ENCODE data around the gene CNOT6L. TPM values are rescaled to one million over a fixed set of nuclear protein-coding genes. Genes with fewer than 3 reads are reported as not detected.
"Not testable (repeated sequence)": the region's sequence is repeated elsewhere in the genome, so short reads cannot be mapped to it uniquely, and the experiment has no call there.

The CNOT6L gene
- total RNA-seq, 2 donors from 2014 or later = 24.1 to 26.0 TPM

GRCh38 chr4:77731656-77732055 lies 87.5 kb downstream of the CNOT6L start:
- ATAC-seq (no peak), DNase-seq (no peak)
- intact Hi-C loops (cut with DNase I) = no loop called here

GRCh38 chr4:77728420-77728819 lies 90.7 kb downstream of the CNOT6L start:
- ATAC-seq (no peak), DNase-seq (no peak)
- intact Hi-C loops (cut with DNase I) = no loop called here

- no peak for DNase-seq
- no peak for ATAC-seq
- intact Hi-C loops (cut with DNase I) = no loop called here
These were observed 98.1 kb downstream of the CNOT6L start for GRCh38 chr4:77721073-77721472.

- ATAC-seq; DNase-seq; intact Hi-C loops (cut with DNase I): not testable (repeated sequence)
These were observed 100.7 kb downstream of the CNOT6L start for GRCh38 chr4:77718500-77718899.

GRCh38 chr4:77715414-77716290 lies 103.5 kb downstream of the CNOT6L start:
- intact Hi-C loops (cut with DNase I) = no loop called here
- no peak for ATAC-seq
- no peak for DNase-seq

- ATAC-seq (no peak), DNase-seq (no peak)
- intact Hi-C loops (cut with DNase I) = no loop called here
These were observed 104.7 kb downstream of the CNOT6L start for GRCh38 chr4:77714514-77714913.

GRCh38 chr4:77713884-77714283 lies 105.3 kb downstream of the CNOT6L start:
- intact Hi-C loops (cut with DNase I) = no loop called here

GRCh38 chr4:77712675-77713074 lies 106.5 kb downstream of the CNOT6L start:
- intact Hi-C loops (cut with DNase I) = no loop called here
- ATAC-seq (no peak), DNase-seq (no peak)

More at GRCh38 chr4:77713884-77714283, 105.3 kb downstream of the CNOT6L start:
- ATAC-seq = no peak
- DNase-seq = no peak

GRCh38 chr4:77711469-77711868 lies 107.7 kb downstream of the CNOT6L start:
- ATAC-seq (no peak), DNase-seq (no peak)
- intact Hi-C loops (cut with DNase I) = no loop called here

- no peak for DNase-seq
- intact Hi-C loops (cut with DNase I) = no loop called here
- ATAC-seq = no peak
These were observed 108.5 kb downstream of the CNOT6L start for GRCh38 chr4:77710684-77711083.

GRCh38 chr4:77710059-77710458 lies 109.1 kb downstream of the CNOT6L start:
- DNase-seq (no peak), ATAC-seq (no peak)
- intact Hi-C loops (cut with DNase I) = no loop called here

GRCh38 chr4:77706717-77707116 lies 112.5 kb downstream of the CNOT6L start:
- ATAC-seq = no peak
- intact Hi-C loops (cut with DNase I) = no loop called here

GRCh38 chr4:77703666-77704065 lies 115.5 kb downstream of the CNOT6L start:
- DNase-seq = no peak
- ATAC-seq = no peak
- intact Hi-C loops (cut with DNase I) = no loop called here

More at GRCh38 chr4:77706717-77707116, 112.5 kb downstream of the CNOT6L start:
- DNase-seq = no peak

- intact Hi-C loops (cut with DNase I) = no loop called here
- no peak for DNase-seq
- ATAC-seq = no peak
These were observed 118.0 kb downstream of the CNOT6L start for GRCh38 chr4:77701121-77701520.

GRCh38 chr4:77699731-77700210 lies 119.4 kb downstream of the CNOT6L start:
- ATAC-seq = no peak
- intact Hi-C loops (cut with DNase I) = no loop called here

GRCh38 chr4:77697860-77698590 lies 121.1 kb downstream of the CNOT6L start:
- no peak for DNase-seq
- intact Hi-C loops (cut with DNase I) = no loop called here
- peak; percentile 59 to 60 for ATAC-seq

More at GRCh38 chr4:77699731-77700210, 119.4 kb downstream of the CNOT6L start:
- no peak for DNase-seq

GRCh38 chr4:77695774-77696173 lies 123.4 kb downstream of the CNOT6L start:
- intact Hi-C loops (cut with DNase I) = no loop called here
- ATAC-seq (peak in 1 of 2 donors; percentile 24), DNase-seq (no peak)

GRCh38 chr4:77692847-77693432 lies 126.2 kb downstream of the CNOT6L start:
- DNase-seq = no peak
- no peak for ATAC-seq
- intact Hi-C loops (cut with DNase I) = no loop called here

GRCh38 chr4:77681792-77682191 lies 137.4 kb downstream of the CNOT6L start:
- DNase-seq (no peak), ATAC-seq (no peak)
- intact Hi-C loops (cut with DNase I) = no loop called here

GRCh38 chr4:77676842-77677241 lies 142.3 kb downstream of the CNOT6L start:
- intact Hi-C loops (cut with DNase I) = no loop called here
- DNase-seq (no peak), ATAC-seq (no peak)
